GM23338 (cell line): ENCODE results near the gene ZNF513. TPM values are rescaled to one million over a fixed set of nuclear protein-coding genes. Genes with fewer than 3 reads are reported as not detected.

Experiments used
- ATAC-seq: fragments of 200-7000 bp; cut with Tn5 transposase; 3 replicates; pipeline ENCODE4 v1.9.1; 2020
- DNase-seq: peaks from one replicate; pipeline ENCODE4 v3.0.0-alpha.2; 2015; ENCODE audit warnings: low spot score
- H2AFZ ChIP-seq: fragments of 200-600 bp; sonication (generic); 2 replicates; pipeline ENCODE4 v1.8.0; 2016; ENCODE audit warnings: antibody characterized with exemption, mild to moderate bottlenecking, moderate library complexity
- H3F3A ChIP-seq: fragments of 200-600 bp; sonication (generic); replicated peaks from 2 replicates; pipeline ENCODE4 v1.8.0; 2017; ENCODE audit warnings: antibody characterized with exemption, mixed run types, low read depth
- H3K27ac ChIP-seq: fragments of 200-600 bp; sonication (generic); 2 replicates; pipeline ENCODE4 v1.6.1; 2016; ENCODE audit warnings: low read depth
- H3K27me3 ChIP-seq: fragments of 200-600 bp; sonication (generic); 2 replicates; pipeline ENCODE4 v1.8.0; 2016; ENCODE audit warnings: mild to moderate bottlenecking, mixed run types, moderate library complexity; ENCODE audit not compliant: insufficient read depth
- H3K36me3 ChIP-seq: fragments of 200-600 bp; sonication (generic); 2 replicates; pipeline ENCODE4 v1.8.0; 2016; ENCODE audit warnings: mild to moderate bottlenecking; ENCODE audit not compliant: insufficient read depth
- H3K4me1 ChIP-seq: fragments of 200-600 bp; sonication (generic); 2 replicates; pipeline ENCODE4 v1.8.0; 2016; ENCODE audit warnings: mild to moderate bottlenecking, moderate library complexity; ENCODE audit not compliant: insufficient read depth
- H3K4me2 ChIP-seq: fragments of 200-600 bp; sonication (generic); 2 replicates; pipeline ENCODE4 v1.7.1; 2017; ENCODE audit warnings: mixed run types
- H3K4me3 ChIP-seq: fragments of 200-600 bp; sonication (generic); 2 replicates; pipeline ENCODE4 v1.6.1; 2016; ENCODE audit warnings: mixed run types
- H3K79me2 ChIP-seq: fragments of 200-600 bp; sonication (generic); replicated peaks from 2 replicates; pipeline ENCODE4 v1.8.0; 2017; ENCODE audit warnings: mild to moderate bottlenecking; ENCODE audit not compliant: insufficient read depth
- H3K9me2 ChIP-seq: fragments of 200-600 bp; sonication (generic); 2 replicates; pipeline ENCODE4 v1.8.0; 2017; ENCODE audit not compliant: insufficient read depth
- H4K20me1 ChIP-seq: fragments of 200-600 bp; sonication (generic); replicated peaks from 2 replicates; pipeline ENCODE4 v1.8.0; 2017; ENCODE audit warnings: mild to moderate bottlenecking; ENCODE audit not compliant: insufficient read depth
- H3K27ac Mint-ChIP-seq: 2 replicates; pipeline ENCODE4 v1.8.0; 2020; ENCODE audit warnings: inconsistent platforms, mild to moderate bottlenecking, moderate library complexity, mixed read lengths
- H3K27me3 Mint-ChIP-seq: 3 replicates; pipeline ENCODE4 v1.8.0; 2022; ENCODE audit warnings: low read depth, mild to moderate bottlenecking, moderate library complexity, mixed read lengths, inconsistent platforms; ENCODE audit not compliant: insufficient read depth, poor library complexity
- H3K36me3 Mint-ChIP-seq: 3 replicates; pipeline ENCODE4 v1.8.0; 2021; ENCODE audit warnings: low read depth, mild to moderate bottlenecking, inconsistent platforms, moderate library complexity, mixed read lengths
- H3K4me1 Mint-ChIP-seq: 3 replicates; pipeline ENCODE4 v1.8.0; 2020; ENCODE audit warnings: mild to moderate bottlenecking, inconsistent platforms, mixed read lengths
- H3K4me3 Mint-ChIP-seq: 3 replicates; pipeline ENCODE4 v1.8.0; 2021; ENCODE audit warnings: moderate library complexity, mild to moderate bottlenecking, inconsistent platforms, mixed read lengths
- H3K9me3 Mint-ChIP-seq: 3 replicates; pipeline ENCODE4 v1.8.0; 2020; ENCODE audit warnings: moderate library complexity, mild to moderate bottlenecking, inconsistent platforms, mixed read lengths
- ETS1 ChIP-seq: IDR thresholded peaks from 2 replicates; pipeline ENCODE4 v1.6.1; 2016; ENCODE audit warnings: antibody characterized with exemption
- EZH2phosphoT487 ChIP-seq: fragments of 200-600 bp; sonication (generic); IDR thresholded peaks from one replicate; pipeline ENCODE4 v1.8.1; 2018; ENCODE audit warnings: antibody characterized with exemption; ENCODE audit not compliant: unreplicated experiment
- NANOG ChIP-seq: IDR thresholded peaks from 2 replicates; pipeline ENCODE4 v1.6.1; 2016; ENCODE audit warnings: antibody characterized with exemption, borderline replicate concordance
- STAT1 ChIP-seq: IDR thresholded peaks from one replicate; pipeline ENCODE4 v1.6.1; 2016; ENCODE audit warnings: antibody characterized with exemption; ENCODE audit not compliant: unreplicated experiment
- ZNF331 ChIP-seq: fragments of 250-450 bp; sonication (Bioruptor Pico); IDR thresholded peaks from 2 replicates; pipeline ENCODE4 v1.5.0; 2020; ENCODE audit warnings: low read depth, mild to moderate bottlenecking, moderate library complexity
- ZNF462 ChIP-seq: fragments of 250-450 bp; sonication (Bioruptor Pico); IDR thresholded peaks from 2 replicates; pipeline ENCODE4 v1.5.0; 2020; ENCODE audit warnings: mild to moderate bottlenecking, moderate library complexity
- polyA plus RNA-seq: library from polyadenylated mRNA; unstranded; fragments of >200 nt; fragmentation: Nextera tagmentation; extraction: Ambion mirVana; gene quantifications from 2 replicates; pipeline ENCODE4 v1.2.1, GENCODE V29; 2016
- total RNA-seq: library from RNA; depleted of rRNA; stranded (reverse); fragments of >200 nt; shearing (Covaris generic); gene quantifications from 2 replicates; pipeline ENCODE4 v1.2.3, GENCODE V29; 2014

ZNF513 gene
- total and polyA plus RNA-seq, 2 experiments from 2014 or later: 10.4 to 13.2 TPM

DNA sequence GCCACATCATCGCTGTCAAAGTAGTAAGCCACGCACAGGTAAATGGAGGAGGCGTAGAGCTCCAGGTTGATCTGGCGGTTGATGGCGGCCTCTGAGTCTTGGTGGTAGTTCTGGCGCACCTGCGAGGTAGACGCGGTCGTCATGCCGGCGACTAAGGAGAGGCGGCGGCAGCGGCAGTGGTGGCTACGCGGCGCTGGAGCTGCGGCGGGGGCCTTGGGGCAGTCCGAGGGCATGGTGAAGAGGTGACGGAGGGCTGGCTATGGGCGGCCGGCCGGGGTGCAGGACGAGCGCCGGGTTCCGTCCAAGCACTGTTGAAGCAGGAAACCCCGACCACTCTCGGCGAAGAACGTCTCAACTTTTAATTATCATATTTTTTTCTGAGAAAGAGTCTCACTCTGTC is 12.7 kb upstream of the ZNF513 start (continued):
- TF ChIP-seq ZNF462 (CRISPR knock-in tag): no peak

DNA sequence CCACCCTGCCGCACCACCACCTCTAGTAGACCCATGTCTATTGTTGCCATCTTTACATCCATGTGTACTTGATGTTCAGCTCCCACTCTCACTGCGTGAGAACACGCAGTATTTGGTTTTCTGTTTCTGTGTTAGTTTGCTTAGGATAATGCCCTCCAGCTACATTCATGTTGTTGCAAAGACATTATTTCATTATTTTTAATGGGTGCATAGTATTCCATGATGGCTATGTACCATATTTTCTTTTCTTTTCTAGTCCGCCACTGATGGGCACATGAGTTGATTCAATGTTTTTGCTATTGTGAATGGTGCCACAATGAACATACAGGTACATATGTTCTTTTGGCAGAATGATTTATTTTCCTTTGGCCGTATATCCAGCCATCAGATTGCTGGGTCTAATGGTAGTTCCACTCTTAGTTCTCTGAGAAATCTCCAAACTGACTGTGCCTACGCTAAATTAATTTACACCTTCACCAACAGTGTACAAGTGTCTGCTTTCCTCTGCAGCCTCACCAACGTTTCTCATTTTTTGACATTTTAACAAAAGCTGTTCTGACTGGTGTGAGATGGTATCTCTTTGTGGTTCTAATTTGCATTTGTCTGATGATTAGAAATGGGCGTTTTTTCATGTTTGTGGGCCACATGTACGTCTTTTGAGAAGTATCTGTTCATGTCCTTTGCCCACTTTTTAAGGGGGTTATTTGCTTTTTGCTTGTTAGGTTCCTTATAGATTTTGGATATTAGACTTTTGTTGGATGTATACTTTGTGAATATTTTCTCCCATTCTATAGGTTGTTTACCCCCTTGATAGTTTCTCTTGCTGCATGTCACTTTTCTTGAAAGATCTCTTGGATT is 10.5 kb upstream of the ZNF513 start:
- no peak for DNase-seq
- TF ChIP-seq STAT1: no peak
- TF ChIP-seq EZH2phosphoT487: no peak
- no peak for TF ChIP-seq ZNF462 (CRISPR knock-in tag)
- TF ChIP-seq ZNF331 (CRISPR knock-in tag): no peak
- no peak for TF ChIP-seq NANOG
- no peak for TF ChIP-seq ETS1

More for the DNA sequence above, 10.5 kb upstream of the ZNF513 start:
- no peak overlapping the region for H3K27ac ChIP-seq
- Mint-ChIP-seq H3K4me1 (no peaks in the 10 kb centered on the region), H3K4me3 (no peak overlapping the region), H3K36me3 (peaks cover 37% of the 10 kb centered on the region), H3K27me3 (no peaks in the 10 kb centered on the region), H3K9me3 (no peaks in the 10 kb centered on the region), H3K27ac (no peak overlapping the region)
- no peak for ATAC-seq
- no peak overlapping the region for H3K4me2 ChIP-seq
- H3K36me3 ChIP-seq: peaks cover 4% of the 10 kb centered on the region
- no peaks in the 10 kb centered on the region for H3K4me1 ChIP-seq
- peaks cover 93% of the 10 kb centered on the region for H3K79me2 ChIP-seq
- H3K27me3 ChIP-seq: no peaks in the 10 kb centered on the region
- no peak overlapping the region for H3K4me3 ChIP-seq
- peaks cover 56% of the 10 kb centered on the region for H4K20me1 ChIP-seq
- no peaks in the 10 kb centered on the region; the same call in 1 of the 2 replicates for H3F3A ChIP-seq
- no peak overlapping the region for H2AFZ ChIP-seq
- H3K9me2 ChIP-seq: no peaks in the 10 kb centered on the region
